Neural progenitor cell (in vitro differentiated cells): ENCODE measurements around the gene CTRL. TPM values are rescaled to one million over a fixed set of nuclear protein-coding genes. Genes with fewer than 3 reads are reported as not detected.

Experiments used
- DNase-seq: peaks from one replicate; pipeline ENCODE4 v3.0.0-alpha.2; 2016; ENCODE audit warnings: low spot score
- H2AFZ ChIP-seq: fragments of 200-600 bp; sonication (generic); replicated peaks from 2 replicates; pipeline ENCODE4 v1.6.1; 2016; ENCODE audit warnings: antibody characterized with exemption
- H3F3A ChIP-seq: fragments of 200-600 bp; sonication (generic); 2 replicates; pipeline ENCODE4 v1.6.1; 2016; ENCODE audit warnings: antibody characterized with exemption, low read depth
- H3K27ac ChIP-seq: fragments of 200-600 bp; sonication (generic); 2 replicates; pipeline ENCODE4 v1.5.1; 2016; ENCODE audit warnings: mild to moderate bottlenecking
- H3K27me3 ChIP-seq: fragments of 200-600 bp; sonication (generic); 2 replicates; pipeline ENCODE4 v1.6.1; 2016; ENCODE audit warnings: mild to moderate bottlenecking, moderate library complexity
- H3K36me3 ChIP-seq: fragments of 200-600 bp; sonication (generic); 2 replicates; pipeline ENCODE4 v1.5.1; 2016
- H3K4me1 ChIP-seq: fragments of 200-600 bp; sonication (generic); 2 replicates; pipeline ENCODE4 v1.6.1; 2016; ENCODE audit warnings: mixed run types
- H3K4me2 ChIP-seq: fragments of 200-600 bp; sonication (generic); 2 replicates; pipeline ENCODE4 v1.6.1; 2016
- H3K4me3 ChIP-seq: fragments of 200-600 bp; sonication (generic); 2 replicates; pipeline ENCODE4 v1.5.1; 2016
- H3K79me2 ChIP-seq: fragments of 200-600 bp; sonication (generic); 2 replicates; pipeline ENCODE4 v1.6.1; 2016; ENCODE audit warnings: low read depth
- H3K9ac ChIP-seq: fragments of 200-600 bp; sonication (generic); 2 replicates; pipeline ENCODE4 v1.6.1; 2016
- H3K9me3 ChIP-seq: fragments of 200-600 bp; sonication (generic); 2 replicates; pipeline ENCODE4 v1.5.1; 2016; ENCODE audit warnings: low read depth
- H4K20me1 ChIP-seq: fragments of 200-600 bp; sonication (generic); 2 replicates; pipeline ENCODE4 v1.6.1; 2016; ENCODE audit warnings: low read depth
- H3K27ac Mint-ChIP-seq: 3 replicates; pipeline ENCODE4 v1.8.0; 2021; ENCODE audit warnings: mixed read lengths
- H3K27me3 Mint-ChIP-seq: 2 replicates; pipeline ENCODE4 v1.8.0; 2022; ENCODE audit warnings: low read depth, mild to moderate bottlenecking, inconsistent platforms, moderate library complexity, mixed read lengths; ENCODE audit not compliant: insufficient read depth
- H3K36me3 Mint-ChIP-seq: 3 replicates; pipeline ENCODE4 v1.8.0; 2021; ENCODE audit warnings: mixed read lengths
- H3K4me1 Mint-ChIP-seq: 3 replicates; pipeline ENCODE4 v1.8.0; 2021; ENCODE audit warnings: mixed read lengths
- H3K4me3 Mint-ChIP-seq: 3 replicates; pipeline ENCODE4 v1.8.0; 2021; ENCODE audit warnings: mild to moderate bottlenecking, moderate library complexity, mixed read lengths
- H3K9me3 Mint-ChIP-seq: 3 replicates; pipeline ENCODE4 v1.8.0; 2020; ENCODE audit warnings: mixed read lengths
- EZH2 ChIP-seq: fragments of 200-600 bp; sonication (generic); IDR thresholded peaks from 2 replicates; pipeline ENCODE4 v1.6.1; 2017; ENCODE audit warnings: antibody characterized with exemption, mild to moderate bottlenecking, moderate library complexity
- EZH2phosphoT487 ChIP-seq: fragments of 200-600 bp; sonication (generic); IDR thresholded peaks from 2 replicates; pipeline ENCODE4 v1.6.1; 2017; ENCODE audit warnings: antibody characterized with exemption
- total RNA-seq: library from RNA; depleted of rRNA; stranded (reverse); fragments of >200 nt; gene quantifications from 2 replicates; pipeline ENCODE4 v1.2.3, GENCODE V29; 2015; ENCODE audit warnings: low replicate concordance
- TF ChIP-seq, protein P1 (sequence below): fragments of 200-600 bp; sonication (generic); IDR thresholded peaks from 2 replicates; pipeline ENCODE4 v1.5.1; 2017; ENCODE audit warnings: antibody characterized with exemption, mild to moderate bottlenecking

CTRL gene
- total RNA-seq, 1 donor from 2014 or later = 0.45 TPM

DNA sequence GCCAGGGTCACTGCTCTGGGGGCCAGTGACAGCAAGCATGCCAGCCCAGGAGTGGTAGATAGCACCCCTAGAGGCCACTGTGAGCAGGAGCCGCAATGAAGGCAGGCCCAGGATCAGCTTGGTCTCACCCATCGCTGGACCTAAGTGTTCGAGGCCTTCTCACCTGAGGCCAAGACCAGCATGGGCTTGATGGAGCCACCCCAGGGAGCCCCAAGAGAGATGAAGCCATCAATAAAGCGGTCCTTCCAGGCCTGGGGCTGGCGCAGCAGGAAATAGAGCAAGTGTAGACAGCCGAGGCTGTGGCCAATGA is 10.5 kb upstream of the CTRL start:
- Histone ChIP-seq H3F3A (peaks cover 36% of the 10 kb centered on the region), H3K9me3 (no peaks in the 10 kb centered on the region), H3K4me3 (no peak overlapping the region), H4K20me1 (peaks cover 39% of the 10 kb centered on the region), H3K4me1 (peaks cover 17% of the 10 kb centered on the region), H3K9ac (no peak overlapping the region), H3K36me3 (no peaks in the 10 kb centered on the region), H3K27ac (no peak overlapping the region), H3K27me3 (no peaks in the 10 kb centered on the region), H2AFZ (no peak overlapping the region), H3K4me2 (no peak overlapping the region), H3K79me2 (peaks cover 5% of the 10 kb centered on the region)
- TF ChIP-seq, protein P1, sequence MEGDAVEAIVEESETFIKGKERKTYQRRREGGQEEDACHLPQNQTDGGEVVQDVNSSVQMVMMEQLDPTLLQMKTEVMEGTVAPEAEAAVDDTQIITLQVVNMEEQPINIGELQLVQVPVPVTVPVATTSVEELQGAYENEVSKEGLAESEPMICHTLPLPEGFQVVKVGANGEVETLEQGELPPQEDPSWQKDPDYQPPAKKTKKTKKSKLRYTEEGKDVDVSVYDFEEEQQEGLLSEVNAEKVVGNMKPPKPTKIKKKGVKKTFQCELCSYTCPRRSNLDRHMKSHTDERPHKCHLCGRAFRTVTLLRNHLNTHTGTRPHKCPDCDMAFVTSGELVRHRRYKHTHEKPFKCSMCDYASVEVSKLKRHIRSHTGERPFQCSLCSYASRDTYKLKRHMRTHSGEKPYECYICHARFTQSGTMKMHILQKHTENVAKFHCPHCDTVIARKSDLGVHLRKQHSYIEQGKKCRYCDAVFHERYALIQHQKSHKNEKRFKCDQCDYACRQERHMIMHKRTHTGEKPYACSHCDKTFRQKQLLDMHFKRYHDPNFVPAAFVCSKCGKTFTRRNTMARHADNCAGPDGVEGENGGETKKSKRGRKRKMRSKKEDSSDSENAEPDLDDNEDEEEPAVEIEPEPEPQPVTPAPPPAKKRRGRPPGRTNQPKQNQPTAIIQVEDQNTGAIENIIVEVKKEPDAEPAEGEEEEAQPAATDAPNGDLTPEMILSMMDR = peak; percentile 76
- no peak for TF ChIP-seq EZH2
- Mint-ChIP-seq H3K9me3 (no peaks in the 10 kb centered on the region), H3K4me1 (peaks cover 24% of the 10 kb centered on the region), H3K27me3 (peaks cover 5% of the 10 kb centered on the region), H3K4me3 (no peak overlapping the region), H3K27ac (no peak overlapping the region), H3K36me3 (peaks cover 1% of the 10 kb centered on the region)
- DNase-seq = peak; percentile 73

DNA sequence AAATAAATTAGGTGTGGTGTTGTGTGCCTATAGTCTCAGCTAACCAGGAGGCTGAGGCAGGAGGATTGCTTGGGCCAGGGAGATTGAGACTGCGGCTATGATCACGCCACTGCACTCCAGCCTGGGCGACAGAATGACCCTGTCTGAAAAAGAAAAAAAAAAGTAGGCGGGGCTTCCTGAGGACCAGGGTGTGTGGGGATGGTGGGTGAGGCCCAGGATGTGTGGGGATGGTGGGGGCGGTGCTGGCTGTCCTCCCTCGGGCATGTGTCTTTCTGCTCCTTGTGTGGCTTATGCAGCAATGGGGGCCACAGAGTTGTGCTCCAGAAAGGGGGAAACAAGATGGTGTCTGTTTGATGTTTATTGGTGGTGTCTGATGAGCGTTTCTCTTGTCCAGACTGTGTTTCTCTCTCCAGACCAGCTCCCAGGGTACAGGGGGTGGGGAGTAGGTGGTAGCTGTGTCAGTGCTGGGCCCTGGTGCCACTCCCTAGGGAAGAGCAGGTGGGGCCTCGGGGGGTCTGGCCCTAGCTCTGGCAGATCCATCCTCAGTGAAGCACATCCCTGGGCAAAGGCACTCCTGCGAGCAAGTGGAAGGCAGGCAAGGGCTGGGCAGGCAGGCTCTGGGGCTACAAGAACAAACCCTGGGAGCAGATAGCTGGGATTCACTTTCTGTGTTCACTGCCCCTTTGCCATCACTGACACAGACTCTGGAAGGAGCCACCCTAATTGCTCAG is 10.0 kb upstream of the CTRL start:
- H3K36me3 ChIP-seq = no peaks in the 10 kb centered on the region
- H4K20me1 ChIP-seq = peaks cover 44% of the 10 kb centered on the region
- H3K9ac ChIP-seq = no peak overlapping the region
- TF ChIP-seq EZH2phosphoT487 (no peak), EZH2 (no peak)
- TF ChIP-seq, protein P1 = no peak
- H3K79me2 ChIP-seq = peaks cover 10% of the 10 kb centered on the region
- no peak for DNase-seq
- H3K9me3 ChIP-seq = no peaks in the 10 kb centered on the region
- no peak overlapping the region for H3K27ac ChIP-seq
- H3K4me1 Mint-ChIP-seq = peaks cover 29% of the 10 kb centered on the region
- H3K4me3 Mint-ChIP-seq = no peak overlapping the region
- no peaks in the 10 kb centered on the region for H3K9me3 Mint-ChIP-seq
- H3F3A ChIP-seq = peaks cover 36% of the 10 kb centered on the region
- no peak overlapping the region for H3K4me2 ChIP-seq
- H3K4me1 ChIP-seq = peaks cover 21% of the 10 kb centered on the region
- no peak overlapping the region for H3K27ac Mint-ChIP-seq
- H3K4me3 ChIP-seq = no peak overlapping the region
- no peaks in the 10 kb centered on the region for H3K27me3 ChIP-seq
- H3K36me3 Mint-ChIP-seq = peaks cover 1% of the 10 kb centered on the region
- H3K27me3 Mint-ChIP-seq = peaks cover 9% of the 10 kb centered on the region
- no peak overlapping the region for H2AFZ ChIP-seq

DNA sequence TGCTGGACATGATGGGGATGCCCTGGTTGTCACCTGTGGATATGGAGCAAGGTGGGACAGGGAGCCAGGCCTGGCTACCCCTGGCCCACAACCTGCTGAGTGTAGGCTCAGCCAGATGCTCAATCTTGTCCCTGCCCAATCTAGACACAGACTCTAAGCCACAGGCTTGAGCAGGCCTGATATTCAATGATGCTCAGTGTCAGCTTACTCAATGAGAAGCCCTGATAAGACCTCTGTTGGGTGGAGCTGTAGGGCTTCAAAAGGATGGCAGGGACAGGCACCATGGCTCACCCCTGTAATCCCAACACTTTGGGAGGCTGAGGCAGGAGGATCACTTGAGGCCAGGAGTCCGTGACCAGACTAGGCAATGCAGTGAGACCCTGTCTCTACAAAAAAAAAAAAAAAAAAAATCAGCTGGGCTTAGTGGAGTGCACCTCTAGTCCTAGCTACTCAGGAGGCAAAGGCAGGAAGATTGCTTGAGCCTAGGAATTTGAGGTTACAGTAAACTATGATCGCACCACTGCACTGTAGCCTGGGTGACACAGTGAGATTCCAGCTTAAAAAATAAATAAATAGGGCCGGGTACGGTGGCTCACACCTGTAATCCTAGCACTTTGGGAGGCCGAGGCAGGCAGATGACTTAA is 8.9 kb upstream of the CTRL start:
- H3K4me2 ChIP-seq = no peak overlapping the region
- H3K9ac ChIP-seq = no peak overlapping the region
- H3K36me3 Mint-ChIP-seq = peaks cover 1% of the 10 kb centered on the region
- TF ChIP-seq EZH2 = no peak
- TF ChIP-seq, protein P1 = no peak
- no peak for TF ChIP-seq EZH2phosphoT487
- DNase-seq = no peak
- H3K27me3 ChIP-seq = no peaks in the 10 kb centered on the region
- no peaks in the 10 kb centered on the region for H3K9me3 ChIP-seq
- H3K27ac Mint-ChIP-seq = no peak overlapping the region
- H3K27me3 Mint-ChIP-seq = peaks cover 9% of the 10 kb centered on the region
- no peaks in the 10 kb centered on the region for H3K36me3 ChIP-seq
- peaks cover 29% of the 10 kb centered on the region for H3K4me1 Mint-ChIP-seq
- H3K79me2 ChIP-seq = peaks cover 16% of the 10 kb centered on the region
- H3K4me3 Mint-ChIP-seq = no peak overlapping the region
- peaks cover 44% of the 10 kb centered on the region for H4K20me1 ChIP-seq
- H3F3A ChIP-seq = peaks cover 36% of the 10 kb centered on the region
- H3K27ac ChIP-seq = no peak overlapping the region
- no peak overlapping the region for H2AFZ ChIP-seq
- H3K4me3 ChIP-seq = no peak overlapping the region
- H3K4me1 ChIP-seq = peaks cover 21% of the 10 kb centered on the region
- H3K9me3 Mint-ChIP-seq = no peaks in the 10 kb centered on the region
